H1 (cell line): ENCODE data around the gene PLXNB2. TPM values are rescaled to one million over a fixed set of nuclear protein-coding genes. Genes with fewer than 3 reads are reported as not detected.
"Not testable (repeated sequence)": the region's sequence is repeated elsewhere in the genome, so short reads cannot be mapped to it uniquely, and the experiment has no call there.

Experiments
- CTCF ChIA-PET: fragments of 300-600 bp; sonication (Branson Sonifier 250); formaldehyde crosslinking; loops from one replicate; lab custom pipeline; 2021; ENCODE audit not compliant: partially characterized antibody; lab: Charles Lee
- POLR2A ChIA-PET: fragments of 300-600 bp; sonication (Branson Sonifier 250); formaldehyde crosslinking; loops from one replicate; lab custom pipeline; 2021; ENCODE audit warnings: inconsistent platforms; ENCODE audit not compliant: partially characterized antibody; lab: Charles Lee
- DNase-seq, 2 experiments: peaks; one replicate each; pipeline versions ENCODE4 v3.0.0 to v3.0.0-alpha.2; 2010 to 2022; ENCODE audit warnings: low spot score in 2 of 2, low read depth in 1 of 2, mixed read lengths in 1 of 2
- FAIRE-seq: peaks from 2 replicates; lab custom pipeline; 2011; peaks lifted over from hg19 to GRCh38; lab: Jason Lieb, UNC
- H2AFZ ChIP-seq: 2 replicates; pipeline ENCODE4 v1.8.1; 2012; ENCODE audit warnings: low read length, inconsistent platforms
- H2AK5ac ChIP-seq: 2 replicates; pipeline ENCODE4 v1.6.1; 2013; ENCODE audit warnings: low read depth, low read length
- H2BK120ac ChIP-seq: replicated peaks from 2 replicates; pipeline ENCODE3; 2013; ENCODE audit warnings: low read depth, low read length, inconsistent platforms
- H2BK12ac ChIP-seq: 2 replicates; pipeline ENCODE4 v1.6.1; 2013; ENCODE audit warnings: low read depth, low read length
- H2BK15ac ChIP-seq: 2 replicates; pipeline ENCODE4 v1.6.1; 2013; ENCODE audit warnings: low read length
- H2BK20ac ChIP-seq: 2 replicates; pipeline ENCODE4 v1.6.1; 2013; ENCODE audit warnings: low read length
- H2BK5ac ChIP-seq: 2 replicates; pipeline ENCODE4 v1.6.1; 2013; ENCODE audit warnings: low read depth, low read length
- H3K14ac ChIP-seq: 2 replicates; pipeline ENCODE4 v1.6.1; 2013; ENCODE audit warnings: inconsistent platforms; ENCODE audit not compliant: insufficient read length
- H3K18ac ChIP-seq: 2 replicates; pipeline ENCODE4 v1.6.1; 2013; ENCODE audit warnings: low read length; ENCODE audit errors: extremely low read depth
- H3K23ac ChIP-seq: 2 replicates; pipeline ENCODE4 v1.6.1; 2013; ENCODE audit warnings: inconsistent platforms; ENCODE audit not compliant: insufficient read length
- H3K23me2 ChIP-seq: 2 replicates; pipeline ENCODE4 v1.6.1; 2013; ENCODE audit warnings: low read depth, low read length
- H3K27ac ChIP-seq: 2 replicates; pipeline ENCODE4 v1.6.1; 2011; ENCODE audit warnings: low read depth, low read length, inconsistent platforms
- H3K27me3 ChIP-seq, 4 experiments: replicated peaks in 1 of 4; 1 replicate in 1 of 4; 2 replicates in 3 of 4; pipeline versions ENCODE4 v1.6.1 to v1.8.1; 2011 to 2013; ENCODE audit warnings: low read length in 3 of 4, mild to moderate bottlenecking in 3 of 4, inconsistent platforms in 2 of 4, mixed read lengths in 2 of 4, moderate library complexity in 1 of 4; ENCODE audit not compliant: control insufficient read depth in 3 of 4, insufficient read depth in 3 of 4; ENCODE audit errors: extremely low read depth in 1 of 4
- H3K36me3 ChIP-seq, 4 experiments: 2 replicates each; pipeline versions ENCODE4 v1.6.1 to v1.8.1; 2011 to 2013; ENCODE audit warnings: mild to moderate bottlenecking in 4 of 4, low read length in 3 of 4, moderate library complexity in 2 of 4, control low read depth in 1 of 4, inconsistent platforms in 1 of 4; ENCODE audit not compliant: insufficient read depth in 4 of 4, control insufficient read depth in 2 of 4
- H3K4ac ChIP-seq: replicated peaks from 2 replicates; pipeline ENCODE3; 2013; ENCODE audit warnings: low read length, low read depth, mixed read lengths, inconsistent platforms; ENCODE audit not compliant: insufficient read length
- H3K4me1 ChIP-seq, 4 experiments: replicated peaks in 1 of 4; 1 replicate in 1 of 4; 2 replicates in 3 of 4; pipeline versions ENCODE4 v1.6.1 to v1.8.1; 2011 to 2013; ENCODE audit warnings: low read length in 3 of 4, inconsistent platforms in 2 of 4, mixed read lengths in 1 of 4; ENCODE audit not compliant: insufficient read depth in 4 of 4, control insufficient read depth in 3 of 4
- H3K4me2 ChIP-seq, 2 experiments: 2 replicates each; pipeline versions ENCODE4 v1.6.1 to v1.8.1; 2011 to 2013; ENCODE audit warnings: low read depth in 2 of 2, low read length in 2 of 2, control low read depth in 1 of 2, inconsistent platforms in 1 of 2, mild to moderate bottlenecking in 1 of 2; ENCODE audit not compliant: insufficient read depth in 1 of 2
- H3K4me3 ChIP-seq, 4 experiments: fragments of 200-600, 300-600 bp in 1 of 4; sonication (generic), shearing (Covaris generic), sonication (Bioruptor Twin) in 1 of 4; 2 replicates each; pipeline versions ENCODE4 v1.5.1 to v1.8.1; 2011 to 2016; ENCODE audit warnings: low read length in 4 of 4, low read depth in 3 of 4, control low read depth in 2 of 4, inconsistent platforms in 2 of 4, mild to moderate bottlenecking in 2 of 4, mixed read lengths in 1 of 4, moderate library complexity in 1 of 4; ENCODE audit not compliant: insufficient read depth in 2 of 4; ENCODE audit errors: extremely low read depth in 1 of 4
- H3K56ac ChIP-seq: replicated peaks from 2 replicates; pipeline ENCODE3; 2013; ENCODE audit warnings: low read depth, mild to moderate bottlenecking, mixed read lengths, low read length, inconsistent platforms; ENCODE audit not compliant: insufficient read length
- H3K79me1 ChIP-seq: 2 replicates; pipeline ENCODE4 v1.6.1; 2013; ENCODE audit warnings: low read depth, low read length, control low read depth
- H3K79me2 ChIP-seq, 2 experiments: 2 replicates each; pipeline versions ENCODE4 v1.6.1 to v1.8.1; 2012 to 2013; ENCODE audit warnings: low read length in 2 of 2, mild to moderate bottlenecking in 2 of 2, inconsistent platforms in 1 of 2; ENCODE audit not compliant: insufficient read depth in 2 of 2, control insufficient read depth in 1 of 2
- H3K9ac ChIP-seq, 4 experiments: replicated peaks in 1 of 4; 1 replicate in 1 of 4; 2 replicates in 3 of 4; pipeline versions ENCODE4 v1.6.1 to v1.8.1; 2011 to 2013; ENCODE audit warnings: low read depth in 3 of 4, low read length in 3 of 4, control low read depth in 2 of 4, mild to moderate bottlenecking in 2 of 4, moderate library complexity in 2 of 4, inconsistent platforms in 1 of 4; ENCODE audit errors: extremely low read depth in 1 of 4
- H3K9me3 ChIP-seq, 2 experiments: 2 replicates each; pipeline versions ENCODE4 v1.6.1 to v1.8.1; 2012 to 2013; ENCODE audit warnings: mild to moderate bottlenecking in 2 of 2, moderate library complexity in 2 of 2, control low read depth in 1 of 2, inconsistent platforms in 1 of 2, low read depth in 1 of 2, low read length in 1 of 2, mixed read lengths in 1 of 2; ENCODE audit not compliant: insufficient read depth in 2 of 2
- H4K20me1 ChIP-seq, 2 experiments: replicated peaks in 1 of 2; 2 replicates each; pipeline versions ENCODE3 to v1.8.1; 2011 to 2013; ENCODE audit warnings: inconsistent platforms in 2 of 2, low read length in 2 of 2, mild to moderate bottlenecking in 1 of 2; ENCODE audit not compliant: insufficient read depth in 2 of 2, control insufficient read depth in 1 of 2
- H4K5ac ChIP-seq: 2 replicates; pipeline ENCODE4 v1.6.1; 2013; ENCODE audit warnings: low read length, low read depth, mixed read lengths, inconsistent platforms; ENCODE audit not compliant: insufficient read length
- H4K8ac ChIP-seq: 2 replicates; pipeline ENCODE4 v1.8.0; 2013; ENCODE audit warnings: mild to moderate bottlenecking, moderate library complexity, low read length, inconsistent platforms; ENCODE audit not compliant: insufficient read depth; ENCODE audit errors: extremely low read depth
- H4K91ac ChIP-seq: replicated peaks from 2 replicates; pipeline ENCODE3; 2013; ENCODE audit warnings: low read length, mixed read lengths, inconsistent platforms; ENCODE audit not compliant: insufficient read length
- HDAC6 ChIP-seq: IDR thresholded peaks from one replicate; pipeline ENCODE4 v1.7.1; 2012; ENCODE audit warnings: low read depth, mild to moderate bottlenecking, inconsistent platforms, low read length, moderate library complexity
- NANOG ChIP-seq: IDR thresholded peaks from 2 replicates; pipeline ENCODE4 v1.6.1; 2011; ENCODE audit warnings: low read length, low read depth, mild to moderate bottlenecking, inconsistent platforms; ENCODE audit not compliant: insufficient read depth, poor library complexity, severe bottlenecking
- SRF ChIP-seq: IDR thresholded peaks from 2 replicates; pipeline ENCODE4 v1.6.1; 2011; ENCODE audit warnings: mild to moderate bottlenecking, low read depth, low read length, moderate library complexity
- WGBS, 2 experiments: shearing (Covaris generic) in 1 of 2; methylation state at CpG; one replicate each; pipeline versions ENCODE4 v1.1.6 to v1.1.7; 2013 to 2015; ENCODE audit warnings: low lambda C conversion rate in 2 of 2, mixed read lengths in 2 of 2, inconsistent platforms in 1 of 2, low coverage in 1 of 2, missing lambda C conversion rate in 1 of 2; ENCODE audit not compliant: insufficient replicate concordance in 2 of 2, insufficient coverage in 1 of 2, insufficient read length in 1 of 2; ENCODE audit errors: extremely low coverage in 1 of 2, missing lambda C conversion rate in 1 of 2; 5-methylcytosine and 5-hydroxymethylcytosine counted together
- polyA plus RNA-seq, 7 experiments: library from polyadenylated mRNA; depleted of rRNA in 3 of 7; stranded (reverse) in 5 of 7; unstranded in 2 of 7; fragments of >200 nt in 5 of 7; fragments of 200-250 nt in 2 of 7; gene quantifications; 1 replicate in 5 of 7; 2 replicates in 1 of 7; 4 replicates in 1 of 7; pipeline versions ENCODE4 v1.2.1 to v1.2.3, GENCODE V29; 2011 to 2013; ENCODE audit warnings: missing spikeins in 2 of 7, mixed read lengths in 2 of 7
- total RNA-seq: library from RNA; stranded (reverse); fragmentation: NEBNext Ultra II Directional; extraction: Animal tissue kit (Norgen Biotek cat#: 25700); gene quantifications from 2 replicates; pipeline ENCODE4 v1.2.1, GENCODE V29; 2021

PLXNB2 gene
- total and polyA plus RNA-seq, 2 of the 8 experiments (the other 6 are each of a cell fraction or from before 2014, with no cell fraction given) = 58.3 to 92.8 TPM

DNA sequence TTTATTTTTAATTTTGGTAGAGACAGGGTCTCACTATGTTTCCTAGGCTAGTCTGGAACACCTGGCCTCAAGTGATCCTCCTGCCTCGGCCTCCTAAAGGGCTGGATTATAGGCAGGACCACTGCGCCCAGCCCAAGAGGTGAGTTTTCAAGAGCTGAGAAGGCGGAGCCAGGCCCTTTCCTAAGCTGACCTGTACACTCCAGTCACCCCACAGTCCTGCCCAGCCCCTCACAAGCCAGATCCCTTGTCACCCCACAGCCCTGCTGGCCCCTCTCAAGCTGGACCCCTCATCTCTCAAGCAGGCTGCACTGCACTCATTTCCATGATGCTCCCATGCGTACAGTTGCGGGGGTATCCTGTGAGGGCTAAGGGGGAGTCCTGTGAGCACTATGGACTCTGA, 16.5 kb upstream of the PLXNB2 start (continued):
- TF ChIP-seq SRF (no peak), NANOG (no peak), HDAC6 (no peak)

DNA sequence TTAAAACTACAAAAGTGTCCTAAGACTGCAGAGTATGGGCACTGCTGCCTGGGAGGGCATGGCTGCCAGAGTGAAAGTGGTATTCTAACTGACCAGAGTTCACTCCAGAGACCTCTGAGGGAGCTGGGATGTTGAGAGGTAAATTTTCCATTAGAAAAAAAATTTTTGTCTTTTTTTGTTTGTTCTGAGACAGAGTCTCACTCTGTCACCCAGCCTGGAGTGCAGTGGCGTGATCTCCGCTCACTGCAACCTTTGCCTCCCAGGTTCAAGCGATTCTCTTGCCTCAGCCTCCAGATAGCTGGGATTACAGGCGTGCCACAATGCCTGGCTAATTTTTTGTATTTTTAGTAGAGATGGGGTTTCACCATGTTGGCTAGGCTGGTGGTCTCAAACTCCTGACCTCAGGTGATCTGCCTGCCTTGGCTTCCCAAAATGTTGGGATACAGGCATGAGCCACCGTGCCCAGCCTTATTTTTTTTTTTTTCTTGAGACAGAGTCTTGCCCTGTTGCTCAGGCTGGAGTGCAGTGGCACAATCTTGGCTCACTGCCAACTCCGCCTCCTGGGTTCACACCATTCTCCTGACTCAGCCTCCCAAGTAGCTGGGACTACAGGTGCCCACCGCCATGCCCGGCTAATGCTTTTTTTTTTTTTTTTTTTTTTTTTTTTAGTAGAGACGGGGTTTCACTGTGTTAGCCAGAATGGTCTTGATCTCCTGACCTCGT, 15.1 kb upstream of the PLXNB2 start:
- not testable (repeated sequence) for H4K20me1 ChIP-seq, H2BK120ac ChIP-seq, H4K5ac ChIP-seq, H4K91ac ChIP-seq, H3K79me1 ChIP-seq, H3K4me1 ChIP-seq, H3K79me2 ChIP-seq, H2AK5ac ChIP-seq, H3K23me2 ChIP-seq, H3K4me3 ChIP-seq, H3K23ac ChIP-seq, H3K14ac ChIP-seq, H2AFZ ChIP-seq, H3K36me3 ChIP-seq, FAIRE-seq, H3K27ac ChIP-seq, H3K18ac ChIP-seq, H2BK20ac ChIP-seq, H4K8ac ChIP-seq, H3K9me3 ChIP-seq, H2BK5ac ChIP-seq, H3K4me2 ChIP-seq, H3K4ac ChIP-seq, H2BK15ac ChIP-seq, H3K9ac ChIP-seq, H3K56ac ChIP-seq, H2BK12ac ChIP-seq, DNase-seq
- POLR2A ChIA-PET = interaction anchor here (1.4 to 1.8 kb wide), 3 partner anchors 14 to 41 kb away, joined by 3 to 4 read pairs (median 4); no protein-coding TSS in a partner anchor
- peaks cover 1 to 11% (median 10%) of the 10 kb centered on the region in 4 experiments; a peak in 6 of 7 replicates for H3K27me3 ChIP-seq
- CTCF ChIA-PET = interaction anchor here (0.6 to 1.6 kb wide), 8 partner anchors 18 to 175 kb away, joined by 3 to 7 read pairs (median 4); partner anchors contain the start of gene HDAC10
- 89% methylated on average over 6 of the region's 10 CpGs; no CpG with 5 or more reads in 1 of the 2 experiments for WGBS, 2 experiments
